Measurements from ENCODE around the gene SPTBN4.

GRCh38 chr19:40567750-40568494, 101.1 kb downstream of the SPTBN4 start:
- TF ChIP-seq CEBPB (IDR thresholded peaks at IDR 0.05; ENCODE audit: low read depth, low read length) (no peak), CTCF (conservative IDR thresholded peaks at IDR 0.05; ENCODE audit: low read depth, low read length) (no peak), MAFK (IDR thresholded peaks at IDR 0.05; ENCODE audit: low read depth, low read length) (no peak), SMC3 (IDR thresholded peaks at IDR 0.05; ENCODE audit: low read depth, low read length) (no peak)
